DMS 273 (cell line): ENCODE data around the gene NFASC.

ENCODE experiments used
- DNase-seq: peaks from one replicate; lab custom pipeline; 2025; ENCODE audit not compliant: unreplicated experiment; lab: John Stamatoyannopoulos, UW

The NFASC gene

GRCh38 chr1:204958317-204959307 lies 88.0 kb downstream of the NFASC start:
- DNase-seq = no peak

- no peak for DNase-seq
These were observed 88.7 kb downstream of the NFASC start for GRCh38 chr1:204959374-204959773.

- DNase-seq = no peak
These were observed 89.2 kb downstream of the NFASC start for GRCh38 chr1:204959836-204960235.

- peak; percentile 59 for DNase-seq
These were observed 89.9 kb downstream of the NFASC start for GRCh38 chr1:204960306-204961125.

- peak; percentile 56 for DNase-seq
These were observed 91.2 kb downstream of the NFASC start for GRCh38 chr1:204961765-204962419.

GRCh38 chr1:204962742-204963632 lies 92.3 kb downstream of the NFASC start:
- DNase-seq = no peak

GRCh38 chr1:204967451-204967850 lies 96.8 kb downstream of the NFASC start:
- DNase-seq = no peak

- no peak for DNase-seq
These were observed 97.5 kb downstream of the NFASC start for GRCh38 chr1:204968135-204968534.

GRCh38 chr1:204968951-204969350 lies 98.3 kb downstream of the NFASC start:
- DNase-seq = no peak

- no peak for DNase-seq
These were observed 100.3 kb downstream of the NFASC start for GRCh38 chr1:204970937-204971336.

- DNase-seq = no peak
These were observed 101.1 kb downstream of the NFASC start for GRCh38 chr1:204971517-204972336.

GRCh38 chr1:204972426-204972825 lies 101.8 kb downstream of the NFASC start:
- DNase-seq = no peak

GRCh38 chr1:204973449-204973848 lies 102.8 kb downstream of the NFASC start:
- DNase-seq = no peak

GRCh38 chr1:204974327-204974726 lies 103.7 kb downstream of the NFASC start:
- peak; percentile 15 for DNase-seq

GRCh38 chr1:204975021-204975420 lies 104.4 kb downstream of the NFASC start:
- DNase-seq = no peak

- DNase-seq = peak; percentile 80
These were observed 105.0 kb downstream of the NFASC start for GRCh38 chr1:204975568-204976235.

- no peak for DNase-seq
These were observed 106.0 kb downstream of the NFASC start for GRCh38 chr1:204976646-204977045.

GRCh38 chr1:204977318-204977717 lies 106.7 kb downstream of the NFASC start:
- no peak for DNase-seq

GRCh38 chr1:204978782-204979181 lies 108.1 kb downstream of the NFASC start:
- DNase-seq = no peak
